HG03135 (cell line): ENCODE data around the gene SLC38A2.
"Not testable (repeated sequence)": the region's sequence is repeated elsewhere in the genome, so short reads cannot be mapped to it uniquely, and the experiment has no call there.

Experiments used
- ATAC-seq: cut with Tn5 transposase; IDR thresholded peaks from one replicate; pipeline ENCODE4 v1.9.1; 2021; ENCODE audit warnings: mild to moderate bottlenecking, moderate library complexity; ENCODE audit not compliant: unreplicated experiment

Gene SLC38A2

GRCh38 chr12:46372544-46373300, at the start of gene SLC38A2:
SLC38A2 (minus strand) TSS chr12:46372773; CDS start chr12:46371293, 1,480 bp downstream.
- ATAC-seq: peak; percentile 85

GRCh38 chr12:46419675-46420074, 47.1 kb upstream of the SLC38A2 start:
- ATAC-seq: no peak

GRCh38 chr12:46415552-46415951, 43.0 kb upstream of the SLC38A2 start:
- no peak for ATAC-seq

GRCh38 chr12:46414591-46415268, 42.2 kb upstream of the SLC38A2 start:
- ATAC-seq: no peak

- ATAC-seq: no peak
These were observed 40.8 kb upstream of the SLC38A2 start for GRCh38 chr12:46413368-46413767.

- no peak for ATAC-seq
These were observed 40.3 kb upstream of the SLC38A2 start for GRCh38 chr12:46412857-46413256.

GRCh38 chr12:46410495-46410894, 37.9 kb upstream of the SLC38A2 start:
- no peak for ATAC-seq

- no peak for ATAC-seq
These were observed 37.4 kb upstream of the SLC38A2 start for GRCh38 chr12:46409974-46410373.

GRCh38 chr12:46409342-46409741, 36.8 kb upstream of the SLC38A2 start:
- ATAC-seq: no peak

- no peak for ATAC-seq
These were observed 35.9 kb upstream of the SLC38A2 start for GRCh38 chr12:46408441-46408840.

GRCh38 chr12:46407361-46407760, 34.8 kb upstream of the SLC38A2 start:
- no peak for ATAC-seq

- ATAC-seq: no peak
These were observed 33.9 kb upstream of the SLC38A2 start for GRCh38 chr12:46406352-46407027.

- no peak for ATAC-seq
These were observed 32.2 kb upstream of the SLC38A2 start for GRCh38 chr12:46404733-46405132.

- ATAC-seq: no peak
These were observed 31.7 kb upstream of the SLC38A2 start for GRCh38 chr12:46404225-46404631.

- no peak for ATAC-seq
These were observed 31.1 kb upstream of the SLC38A2 start for GRCh38 chr12:46403719-46404070.

GRCh38 chr12:46402941-46403718, 30.6 kb upstream of the SLC38A2 start:
- ATAC-seq: no peak

GRCh38 chr12:46402451-46402850, 29.9 kb upstream of the SLC38A2 start:
- no peak for ATAC-seq

GRCh38 chr12:46401662-46402061, 29.1 kb upstream of the SLC38A2 start:
- ATAC-seq: no peak

- ATAC-seq: no peak
These were observed 27.8 kb upstream of the SLC38A2 start for GRCh38 chr12:46400406-46400805.

GRCh38 chr12:46399461-46400248, 27.1 kb upstream of the SLC38A2 start:
- not testable (repeated sequence) for ATAC-seq
